HG03378 (cell line): ENCODE data around the gene BICC1.

Experiments
- ATAC-seq: cut with Tn5 transposase; IDR thresholded peaks from one replicate; pipeline ENCODE4 v1.9.1; 2021; ENCODE audit warnings: mild to moderate bottlenecking, moderate library complexity; ENCODE audit not compliant: unreplicated experiment

BICC1 gene

DNA sequence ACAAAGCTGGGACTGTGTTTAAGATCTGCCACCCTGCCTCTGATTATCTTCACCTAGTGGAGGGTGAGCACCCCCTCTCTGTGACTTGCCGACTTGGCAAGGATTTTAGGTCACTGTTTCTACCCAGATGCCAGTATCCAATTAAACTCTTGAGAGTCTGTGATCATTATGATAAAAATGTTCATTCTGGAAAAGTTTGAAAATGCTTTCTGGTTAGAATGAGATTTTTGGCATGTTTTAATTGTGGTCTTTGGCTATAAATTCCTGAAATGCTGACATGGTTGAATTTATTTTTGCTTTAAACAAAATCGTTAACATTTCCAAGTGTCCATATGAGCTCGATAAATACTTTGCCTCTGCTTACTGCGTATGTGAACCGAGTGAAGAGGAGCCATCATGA lies 221.4 kb downstream of the BICC1 start:
- no peak for ATAC-seq

DNA sequence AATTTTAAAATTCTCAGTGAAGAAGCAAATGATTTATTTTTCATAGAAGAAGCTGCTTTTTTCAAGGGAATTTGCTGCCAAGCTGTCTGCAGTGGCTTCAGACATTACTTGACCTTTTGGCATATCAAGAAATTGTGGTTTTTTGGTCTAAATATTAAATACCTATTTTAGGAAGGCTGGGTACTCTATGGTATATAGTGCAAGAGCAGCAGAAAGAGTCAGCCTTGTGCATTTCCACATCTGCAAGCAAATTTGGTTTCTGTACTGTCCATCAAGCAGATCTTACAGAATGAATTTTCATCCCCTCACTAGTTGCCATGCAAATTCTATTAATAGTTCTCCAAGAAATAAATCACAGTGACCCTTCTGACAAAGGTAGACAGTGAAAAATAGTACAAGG lies 222.0 kb downstream of the BICC1 start:
- no peak for ATAC-seq

DNA sequence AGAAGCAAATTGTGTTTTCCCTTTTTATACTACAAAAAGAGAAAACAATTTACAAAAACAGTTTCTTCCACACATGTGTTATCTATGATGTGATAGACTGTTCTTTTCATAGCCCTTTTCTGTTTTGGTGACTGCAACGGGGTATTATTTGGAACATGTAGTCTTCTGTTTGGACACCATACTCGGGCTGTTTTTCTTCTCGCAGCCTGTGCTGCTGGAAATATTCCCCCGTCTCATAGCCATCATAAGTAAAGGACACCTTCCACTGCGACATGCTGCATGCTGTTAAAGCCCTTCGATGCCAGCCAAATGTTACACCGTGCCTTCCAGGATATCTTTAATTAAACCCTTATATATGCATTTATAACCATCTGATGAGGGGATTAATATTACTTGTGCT lies 222.4 kb downstream of the BICC1 start:
- no peak for ATAC-seq

DNA sequence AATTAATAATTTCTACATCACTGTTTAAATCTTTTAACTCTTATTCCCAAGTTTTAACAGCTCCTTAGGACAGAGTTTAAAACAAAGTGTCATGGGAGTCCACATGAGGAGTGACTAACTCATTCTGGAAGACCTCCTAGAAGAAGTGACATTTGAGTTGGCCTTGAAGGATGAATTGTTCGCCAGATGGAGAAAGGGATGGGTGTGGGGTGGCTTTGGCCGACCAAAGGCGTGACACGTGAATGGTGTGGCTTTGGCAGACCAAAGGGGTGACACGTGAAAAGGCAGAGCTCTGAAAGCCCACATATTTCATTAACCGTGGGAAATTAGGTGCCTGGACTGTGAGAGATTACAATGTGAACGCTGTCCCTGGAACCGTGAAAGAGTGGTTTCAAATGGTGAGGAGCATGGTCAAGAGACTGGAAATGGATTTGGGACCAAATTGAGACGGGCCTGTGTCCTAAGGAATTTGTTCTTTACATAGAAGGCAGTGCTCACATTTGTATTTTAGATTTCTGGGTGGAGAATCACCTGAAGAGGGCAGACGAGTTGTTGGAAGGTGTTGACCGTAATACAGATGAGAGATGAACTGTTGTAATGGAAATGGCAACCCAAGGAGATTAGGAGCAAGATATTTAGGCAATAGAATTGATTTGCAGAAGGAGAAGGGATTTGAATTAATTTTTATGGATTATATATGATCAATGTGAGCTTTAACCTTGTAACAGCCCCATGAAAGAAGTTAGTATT lies 228.1 kb downstream of the BICC1 start:
- no peak for ATAC-seq

DNA sequence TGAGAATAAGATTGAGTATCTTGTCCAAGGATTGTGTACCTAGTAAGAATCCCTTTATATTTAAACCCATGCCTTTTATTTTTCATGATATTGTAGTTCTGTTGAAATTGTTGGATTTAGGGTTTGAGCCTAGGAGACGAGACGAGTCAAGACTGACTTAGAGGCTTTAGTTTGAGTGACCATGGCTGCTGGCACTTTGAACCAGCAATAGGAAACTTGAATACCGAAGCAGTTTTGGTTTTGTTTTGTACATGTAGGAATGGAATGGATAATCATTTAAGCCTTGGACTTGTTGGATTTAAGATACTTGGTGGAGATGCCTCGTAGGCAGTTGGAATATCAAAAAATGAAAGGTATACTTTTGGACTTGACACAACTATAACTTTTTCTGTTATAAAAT lies 229.0 kb downstream of the BICC1 start:
- no peak for ATAC-seq

DNA sequence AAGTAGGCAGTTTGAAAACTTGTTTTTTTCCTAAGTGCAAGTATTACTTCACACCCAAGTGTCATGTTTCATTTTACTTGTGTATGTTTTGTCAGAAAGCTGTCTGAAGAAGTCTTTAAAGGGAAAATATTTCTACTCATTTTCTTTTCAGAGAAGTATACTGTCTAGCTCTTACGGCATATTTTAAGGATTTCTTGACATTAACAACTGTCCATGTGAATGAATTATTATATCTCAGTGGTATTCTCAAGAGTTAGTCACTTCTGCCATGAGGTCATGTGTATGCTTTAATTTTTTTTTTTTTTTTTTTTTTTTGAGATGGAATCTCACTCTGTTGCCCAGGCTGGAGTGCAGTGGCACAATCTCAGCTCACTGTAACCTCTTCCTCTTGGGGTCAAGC lies 229.5 kb downstream of the BICC1 start:
- no peak for ATAC-seq

DNA sequence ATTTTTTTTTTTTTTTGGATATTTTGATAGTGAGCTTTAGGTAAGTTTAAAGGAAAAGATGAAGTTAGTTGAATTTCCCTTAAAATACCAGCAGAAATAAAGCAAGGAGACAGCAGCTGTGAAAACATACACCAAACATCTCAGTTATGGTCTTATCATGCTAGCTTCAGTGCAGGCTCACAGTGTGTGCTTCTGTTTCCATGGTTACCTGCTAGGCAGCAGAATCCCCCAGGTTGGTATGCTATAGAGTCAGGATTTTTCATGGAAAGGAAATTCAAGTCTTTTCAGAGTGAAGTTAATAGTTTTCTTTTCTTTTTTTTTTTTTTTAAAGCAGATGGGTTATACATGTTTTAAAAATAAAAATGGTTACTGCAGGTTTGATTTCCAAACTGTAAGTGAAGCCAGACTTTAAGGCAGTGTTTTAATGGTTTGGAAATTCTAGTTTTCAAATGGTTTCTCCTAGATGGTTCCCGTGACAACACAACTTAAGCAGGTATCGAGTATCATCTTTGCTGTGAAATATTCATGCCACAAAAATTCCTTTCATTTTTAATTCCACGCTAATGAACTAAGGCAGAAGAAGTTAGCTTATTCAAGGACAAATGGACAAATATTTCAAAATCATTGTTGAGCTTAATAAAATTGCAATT lies 230.9 kb downstream of the BICC1 start:
- ATAC-seq = no peak

DNA sequence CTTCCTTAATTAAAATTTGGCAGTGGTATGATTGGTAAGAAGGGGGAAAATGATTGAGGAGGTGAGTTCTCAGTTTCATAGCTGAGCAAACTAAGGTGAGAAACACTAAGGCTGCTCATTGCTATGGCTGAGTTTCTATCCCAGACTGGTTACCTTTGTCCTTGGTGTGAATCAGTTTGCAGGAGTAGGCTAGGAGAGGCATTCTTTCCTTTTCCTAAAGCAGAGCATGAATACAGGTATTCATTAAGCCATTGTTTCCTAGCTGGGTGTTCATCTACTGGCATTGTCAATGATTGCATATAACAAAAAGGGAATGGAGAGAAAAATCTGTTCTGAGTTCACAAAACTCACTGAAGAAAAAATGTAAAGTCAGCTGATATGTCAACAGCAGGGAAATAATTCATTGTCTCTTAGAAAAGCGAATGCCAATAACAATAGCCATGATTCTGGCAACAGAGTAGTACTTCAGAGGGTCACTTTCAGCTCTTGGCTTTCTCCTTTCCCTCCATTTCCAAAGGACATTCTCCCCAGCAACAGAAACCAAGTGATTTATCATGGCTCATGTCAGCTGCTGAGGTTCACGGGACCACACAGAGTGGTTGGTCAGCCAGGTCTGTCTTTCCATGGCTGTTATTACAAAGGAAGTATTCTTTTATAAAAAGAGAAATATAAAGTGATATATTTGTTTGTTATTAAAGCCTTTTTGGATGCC lies 234.0 kb downstream of the BICC1 start:
- ATAC-seq = no peak

DNA sequence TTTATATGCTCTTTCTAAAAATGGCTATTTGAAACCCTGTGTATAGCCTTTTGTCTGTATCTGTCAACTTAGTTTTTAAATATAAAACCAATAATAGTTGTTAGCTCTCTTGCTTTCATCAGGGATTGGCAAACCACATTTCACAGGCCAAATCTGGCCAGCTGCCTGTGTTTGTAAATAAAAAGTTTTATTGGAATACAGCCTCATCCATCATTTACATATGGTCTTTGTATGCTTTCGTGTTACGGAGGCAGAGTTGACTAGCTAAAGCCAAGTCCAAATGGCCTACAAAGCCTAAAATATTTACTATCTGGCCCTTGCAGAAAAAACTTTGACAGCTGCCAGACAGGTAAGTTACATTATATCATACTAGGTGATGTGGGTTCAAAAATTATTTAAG lies 235.0 kb downstream of the BICC1 start:
- ATAC-seq = no peak

DNA sequence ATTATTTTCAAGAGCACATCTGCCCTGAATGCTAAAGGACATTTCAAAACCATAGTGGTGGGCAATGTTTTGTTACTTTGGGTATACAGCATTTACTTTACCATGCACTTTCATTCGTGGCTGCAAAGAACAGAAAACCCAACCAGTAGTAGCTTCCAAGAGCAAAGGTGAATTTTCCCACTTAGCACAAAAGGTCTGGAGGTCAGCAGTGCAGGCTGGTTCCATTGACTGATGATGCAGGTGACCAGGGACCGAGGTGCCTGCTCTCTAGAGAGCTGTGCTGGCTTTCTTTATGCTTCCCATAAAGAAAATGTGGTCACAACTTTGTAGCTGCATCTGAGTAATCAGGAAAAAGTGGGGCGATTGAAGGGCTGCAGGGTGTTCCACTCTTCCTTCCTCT lies 240.0 kb downstream of the BICC1 start:
- no peak for ATAC-seq

DNA sequence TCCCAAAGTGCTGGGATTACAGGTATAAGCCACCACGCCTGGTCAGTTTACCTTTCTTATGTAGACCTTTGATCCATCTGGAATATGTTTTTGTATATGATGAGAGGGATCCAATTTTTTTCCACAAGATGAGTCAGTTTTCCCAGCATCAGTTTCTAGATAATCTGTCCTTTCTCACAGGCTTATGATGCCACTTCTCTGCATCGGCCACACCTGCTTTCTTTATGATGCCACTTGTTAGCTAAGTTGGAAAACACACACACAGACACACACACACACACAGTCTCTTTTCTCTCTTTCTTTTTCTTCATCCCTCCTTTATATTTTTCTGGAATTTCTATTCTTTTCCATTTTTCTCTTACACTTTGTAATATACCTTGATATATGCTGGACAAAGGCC lies 240.8 kb downstream of the BICC1 start:
- no peak for ATAC-seq

DNA sequence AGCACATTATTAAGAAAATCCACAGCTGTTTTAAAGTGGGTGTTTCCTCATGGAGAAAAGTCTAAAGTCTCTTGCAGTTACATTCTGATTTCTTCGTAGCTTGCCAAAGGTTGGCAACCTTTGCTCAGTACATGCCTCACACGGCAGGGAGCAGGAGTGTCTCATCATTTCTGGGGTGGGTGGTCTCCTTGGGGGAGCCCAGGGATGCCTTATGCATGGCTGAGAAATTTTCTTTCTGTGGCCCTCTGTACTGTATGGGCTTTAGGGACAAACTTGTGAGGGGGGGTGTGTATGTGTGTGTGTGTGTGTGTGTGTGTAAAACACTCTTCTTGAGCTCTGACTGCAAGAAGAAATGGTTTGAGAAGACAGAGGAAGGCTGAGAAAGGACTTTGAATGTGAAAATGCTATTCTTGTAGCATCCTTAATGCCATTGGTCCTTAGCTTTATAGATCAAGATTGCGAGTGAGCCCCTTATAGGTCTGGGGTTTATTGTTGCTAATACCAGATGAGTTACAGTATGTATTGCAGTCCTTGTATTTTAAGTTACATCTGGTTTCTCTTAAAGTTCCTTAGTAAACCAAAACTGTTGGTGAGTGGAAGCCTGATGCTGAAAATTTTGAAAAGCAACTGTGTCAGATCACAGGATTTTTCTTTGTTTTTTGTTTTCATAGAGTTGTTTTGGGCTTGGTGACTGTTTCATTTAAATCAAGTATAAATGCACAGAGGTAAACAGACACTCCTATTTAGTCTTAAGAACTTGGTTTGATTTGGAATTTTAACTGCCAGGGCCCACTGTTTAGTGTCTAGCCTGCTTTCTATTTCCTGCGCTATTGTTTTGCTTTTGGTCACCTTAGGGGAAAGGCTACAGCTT lies 242.0 kb downstream of the BICC1 start:
- no peak for ATAC-seq

DNA sequence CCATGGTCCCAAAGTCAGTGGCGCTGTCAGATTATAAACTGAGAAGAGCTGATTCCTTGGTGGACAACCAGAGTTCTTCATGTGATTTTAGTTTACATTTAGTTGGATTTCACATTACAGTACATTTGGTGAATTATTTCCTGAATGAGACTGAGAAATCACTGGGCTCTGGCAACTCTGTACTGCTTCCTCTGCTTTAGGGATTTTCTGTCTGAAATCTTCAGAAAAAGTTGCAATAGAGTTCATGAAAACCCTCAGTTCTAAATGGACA lies 242.6 kb downstream of the BICC1 start:
- no peak for ATAC-seq

DNA sequence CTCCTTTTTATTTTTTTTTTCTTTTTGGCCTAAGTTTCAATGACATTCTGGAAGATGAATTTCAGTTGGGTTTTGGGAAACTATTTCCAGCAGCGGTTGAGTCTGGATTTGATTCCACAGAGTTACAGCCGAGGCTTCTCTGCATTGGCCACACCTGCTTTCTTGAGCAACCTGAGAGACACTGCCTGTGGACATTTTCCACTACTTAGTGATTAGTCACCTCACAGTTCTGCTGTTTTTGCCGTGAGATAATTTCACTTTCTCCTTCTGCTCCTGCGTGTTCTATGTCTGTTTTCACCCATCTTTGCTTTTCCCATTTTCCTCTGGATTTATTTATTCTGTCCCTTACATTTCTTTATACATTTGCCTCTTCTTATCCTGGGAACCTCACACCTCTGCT lies 243.0 kb downstream of the BICC1 start:
- ATAC-seq = no peak

DNA sequence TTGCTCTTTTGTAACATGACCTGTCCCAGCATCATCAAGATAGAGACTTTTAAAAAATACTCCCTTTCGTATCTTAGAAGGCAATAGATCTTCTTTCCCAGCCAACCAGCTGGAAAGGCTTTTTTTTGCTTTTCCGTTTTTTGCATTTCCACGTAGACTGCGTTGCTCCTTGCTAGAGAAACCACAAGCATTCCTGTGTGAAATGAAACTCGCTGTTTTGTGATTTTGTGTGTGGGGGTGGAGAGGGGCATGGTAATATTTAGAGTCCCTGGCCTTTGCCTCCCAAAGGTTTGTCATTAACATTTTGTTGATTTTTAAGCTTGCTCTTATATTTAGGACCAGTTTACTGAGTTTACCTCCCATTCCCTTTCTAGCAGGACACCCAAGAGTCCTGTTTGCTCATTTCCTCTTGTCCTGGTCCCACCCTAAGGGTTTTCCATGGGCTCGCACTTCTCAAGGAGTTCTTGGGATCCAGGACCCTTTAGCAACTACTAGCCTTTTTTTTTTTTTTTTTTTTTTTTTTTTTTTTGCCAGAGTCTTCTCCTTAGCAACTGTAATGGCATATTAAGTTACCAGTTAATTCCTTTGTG lies 243.6 kb downstream of the BICC1 start:
- ATAC-seq = no peak

DNA sequence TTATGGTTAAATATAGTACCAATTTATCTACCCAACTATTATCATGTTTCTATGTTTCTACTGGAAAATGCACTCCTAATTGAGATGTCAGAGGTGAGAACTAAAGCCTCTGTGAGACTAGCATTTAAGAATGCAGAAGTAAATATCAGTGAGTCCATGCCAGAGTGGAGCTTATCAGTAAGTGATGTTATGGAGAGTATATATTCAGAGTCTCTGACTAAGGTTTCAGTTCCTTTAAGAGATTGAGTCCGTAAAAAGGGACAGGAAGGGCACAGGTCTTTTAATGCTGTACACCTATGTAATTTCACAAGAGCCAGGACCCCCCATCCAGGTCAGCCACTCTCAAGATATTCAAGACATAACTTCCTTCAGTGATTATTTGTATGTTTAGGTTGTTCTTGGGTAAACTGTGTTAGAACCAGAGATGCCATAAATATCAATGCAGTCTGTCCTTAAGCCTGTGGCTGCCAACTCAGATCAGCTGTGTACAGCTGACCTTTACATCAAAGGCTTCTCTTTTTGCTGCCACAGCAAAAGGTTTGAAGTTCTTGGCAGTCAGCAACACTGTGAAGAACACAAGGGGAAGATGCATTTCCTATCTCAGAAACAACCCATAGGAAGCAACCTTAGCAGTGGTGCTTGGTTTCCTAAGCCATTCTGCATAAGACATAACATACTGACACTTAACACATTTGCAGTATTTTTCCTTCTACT lies 244.8 kb downstream of the BICC1 start:
- ATAC-seq = no peak

DNA sequence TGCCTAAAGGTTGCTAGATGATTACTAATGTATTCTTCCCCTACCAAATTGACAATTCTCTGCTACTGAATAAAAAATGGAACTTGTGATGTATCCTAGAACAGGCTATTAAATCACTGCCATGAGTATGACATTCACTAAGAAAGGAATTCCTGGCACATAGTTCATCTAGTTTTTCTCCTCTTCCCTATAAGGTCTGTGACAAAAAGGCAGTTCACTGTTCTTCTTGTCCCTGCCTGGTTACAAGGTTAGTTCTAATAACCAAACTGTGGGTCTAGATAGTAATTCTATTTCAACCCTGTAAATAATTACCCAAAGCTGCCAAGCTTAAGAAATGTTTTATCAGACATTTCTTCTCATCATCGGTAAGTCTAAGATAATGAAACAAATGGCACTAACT lies 245.6 kb downstream of the BICC1 start:
- no peak for ATAC-seq

DNA sequence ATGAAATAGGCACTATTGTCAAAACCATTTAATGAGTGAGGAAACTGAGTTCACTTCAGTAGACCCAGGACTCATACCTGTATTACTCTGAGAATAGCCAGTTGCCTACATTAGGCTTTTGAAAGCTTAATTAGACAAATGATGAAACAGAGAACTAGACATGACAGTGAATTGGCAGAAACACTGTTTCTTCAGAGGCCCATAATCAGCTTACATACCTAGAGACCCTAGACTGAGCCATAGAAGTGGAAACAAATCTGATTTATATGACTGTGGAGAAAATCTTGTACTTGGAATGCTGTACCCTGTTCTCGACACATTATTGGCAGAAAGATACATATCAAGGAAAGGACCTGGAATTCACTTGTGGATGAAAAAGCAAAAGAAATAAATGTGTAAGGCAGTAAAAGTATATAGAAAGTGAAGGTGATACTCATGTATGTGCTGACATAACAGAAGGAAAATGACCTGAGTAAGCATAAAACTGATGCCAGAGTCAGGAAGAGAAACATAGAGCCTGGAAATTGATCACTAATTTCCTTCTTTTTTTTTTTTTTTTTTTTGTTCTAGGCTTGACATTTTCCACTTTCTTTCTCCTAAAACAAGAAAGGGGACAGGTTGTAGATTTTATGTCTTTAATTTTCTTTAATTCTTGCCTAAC lies 251.5 kb downstream of the BICC1 start:
- no peak for ATAC-seq

DNA sequence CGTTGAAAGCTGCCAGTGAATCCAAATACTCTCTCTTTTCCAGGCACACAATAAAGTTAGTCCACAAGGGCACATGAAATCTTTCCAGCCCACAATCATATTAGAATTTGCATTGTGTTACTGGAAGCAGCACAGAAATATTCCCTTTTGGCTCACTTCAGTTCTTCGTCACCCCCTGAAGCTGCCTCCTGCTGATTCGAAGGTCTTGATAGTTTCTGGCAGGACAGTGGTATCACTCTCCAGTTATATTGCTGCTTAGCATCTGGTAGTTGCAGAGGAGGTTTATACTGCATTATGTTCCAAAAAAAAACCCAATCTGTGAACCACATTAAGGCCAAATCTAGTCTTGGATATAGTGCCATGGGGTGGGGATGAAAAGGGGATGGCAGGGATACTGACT lies 253.2 kb downstream of the BICC1 start:
- ATAC-seq = no peak

DNA sequence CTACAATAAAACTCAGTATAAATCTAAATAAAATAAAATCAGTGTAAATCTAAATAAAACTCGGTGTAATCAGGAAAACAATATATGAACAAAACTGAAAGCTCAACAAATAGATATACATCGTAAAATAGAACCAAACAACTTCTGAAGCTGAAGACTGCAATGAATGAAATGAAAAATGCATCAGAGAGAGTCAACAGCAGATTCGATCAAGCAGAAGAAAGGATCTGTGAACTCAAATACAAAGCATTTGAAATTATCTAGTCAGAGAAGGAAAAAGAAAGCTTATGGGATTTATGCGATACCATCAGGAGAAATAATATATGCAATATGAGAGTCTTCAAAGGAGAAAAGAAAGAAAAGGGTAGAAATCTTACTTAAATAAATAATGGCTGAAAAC lies 255.0 kb downstream of the BICC1 start:
- ATAC-seq = no peak
